IMR-90 (cell line): Measurements from ENCODE around the gene B3GNT5. TPM values are rescaled to one million over a fixed set of nuclear protein-coding genes. Genes with fewer than 3 reads are reported as not detected.

Experiments
- ATAC-seq: fragments of 200-7000 bp; cut with Tn5 transposase; 2 replicates; pipeline ENCODE4 v1.9.1; 2020; ENCODE audit warnings: low read depth, mild to moderate bottlenecking, moderate library complexity
- BruUV-seq: library from RNA; stranded (reverse); fragments of 400-500 nt; replicated peaks from 2 replicates; lab custom pipeline; 2021; lab: Mats Ljungman, UMichigan
- CTCF ChIA-PET: fragments of 300-600 bp; formaldehyde crosslinking; extraction: SDS; loops from one replicate; lab custom pipeline; 2021; ENCODE audit warnings: antibody characterized with exemption; lab: Yijun Ruan, JAX
- POLR2A ChIA-PET: fragments of 300-600 bp; sonication (Branson Sonifier 250); formaldehyde crosslinking; loops from one replicate; lab custom pipeline; 2022; ENCODE audit warnings: antibody characterized with exemption; ENCODE audit not compliant: unreplicated experiment; lab: Charles Lee
- DNase-seq: peaks from one replicate; pipeline ENCODE4 v3.0.0; 2013
- H2AFZ ChIP-seq: replicated peaks from 2 replicates; pipeline ENCODE3; 2013; ENCODE audit warnings: low read length, mild to moderate bottlenecking; ENCODE audit not compliant: poor library complexity
- H2AK5ac ChIP-seq: 2 replicates; pipeline ENCODE4 v1.6.1; 2013; ENCODE audit warnings: low read depth, low read length, inconsistent platforms
- H2AK9ac ChIP-seq: replicated peaks from 2 replicates; pipeline ENCODE3; 2013; ENCODE audit warnings: mild to moderate bottlenecking, low read depth, low read length, moderate library complexity; ENCODE audit not compliant: poor library complexity
- H2BK120ac ChIP-seq: 2 replicates; pipeline ENCODE4 v1.6.1; 2013; ENCODE audit warnings: low read depth, low read length, inconsistent platforms
- H2BK15ac ChIP-seq: 3 replicates; pipeline ENCODE4 v1.6.1; 2013; ENCODE audit warnings: low read depth, low read length, inconsistent platforms
- H2BK20ac ChIP-seq: 2 replicates; pipeline ENCODE4 v1.6.1; 2013; ENCODE audit warnings: low read depth, mild to moderate bottlenecking, inconsistent platforms, low read length, moderate library complexity
- H2BK5ac ChIP-seq: 2 replicates; pipeline ENCODE4 v1.6.1; 2013; ENCODE audit warnings: mild to moderate bottlenecking, low read depth, low read length, inconsistent platforms; ENCODE audit not compliant: poor library complexity, severe bottlenecking
- H3K14ac ChIP-seq: replicated peaks from 2 replicates; pipeline ENCODE4 v1.6.1; 2013; ENCODE audit warnings: low read depth, low read length, inconsistent platforms
- H3K18ac ChIP-seq: 2 replicates; pipeline ENCODE4 v1.6.1; 2013; ENCODE audit warnings: low read depth, low read length, control low read depth
- H3K23ac ChIP-seq: 2 replicates; pipeline ENCODE4 v1.6.1; 2013; ENCODE audit warnings: low read depth, low read length, inconsistent platforms
- H3K27ac ChIP-seq: 2 replicates; pipeline ENCODE4 v1.5.1; 2013; ENCODE audit warnings: mild to moderate bottlenecking, control low read depth, low read length; ENCODE audit not compliant: insufficient read depth
- H3K27me3 ChIP-seq: 2 replicates; pipeline ENCODE4 v1.6.1; 2013; ENCODE audit warnings: low read length; ENCODE audit not compliant: control insufficient read depth, insufficient read depth
- H3K36me3 ChIP-seq: 2 replicates; pipeline ENCODE4 v1.6.1; 2013; ENCODE audit warnings: low read length, mixed read lengths; ENCODE audit not compliant: control insufficient read depth, insufficient read depth
- H3K4ac ChIP-seq: 2 replicates; pipeline ENCODE4 v1.6.1; 2013; ENCODE audit warnings: low read depth, low read length, inconsistent platforms
- H3K4me1 ChIP-seq: 2 replicates; pipeline ENCODE4 v1.6.1; 2013; ENCODE audit warnings: low read length, mixed read lengths; ENCODE audit not compliant: control insufficient read depth, insufficient read depth
- H3K4me2 ChIP-seq: 2 replicates; pipeline ENCODE4 v1.6.1; 2013; ENCODE audit warnings: low read depth, mild to moderate bottlenecking, control low read depth, low read length, moderate library complexity
- H3K4me3 ChIP-seq: 2 replicates; pipeline ENCODE4 v1.5.1; 2013; ENCODE audit warnings: low read depth, mild to moderate bottlenecking, control low read depth, low read length, moderate library complexity; ENCODE audit not compliant: insufficient read depth
- H3K56ac ChIP-seq: 2 replicates; pipeline ENCODE4 v1.6.1; 2013; ENCODE audit warnings: low read length, inconsistent platforms; ENCODE audit not compliant: insufficient read depth; ENCODE audit errors: extremely low read depth
- H3K79me1 ChIP-seq, 2 experiments: 2 replicates each; pipeline ENCODE4 v1.6.1; 2013; ENCODE audit warnings: low read length in 2 of 2, inconsistent platforms in 1 of 2, low read depth in 1 of 2
- H3K9ac ChIP-seq: 2 replicates; pipeline ENCODE4 v1.6.1; 2013; ENCODE audit warnings: low read depth, low read length, control low read depth
- H3K9me1 ChIP-seq: 2 replicates; pipeline ENCODE4 v1.6.1; 2013; ENCODE audit warnings: low read length, inconsistent platforms; ENCODE audit not compliant: insufficient read depth
- H3K9me3 ChIP-seq: 2 replicates; pipeline ENCODE4 v1.6.1; 2013; ENCODE audit warnings: low read length; ENCODE audit not compliant: control insufficient read depth, insufficient read depth
- H4K20me1 ChIP-seq: 2 replicates; pipeline ENCODE4 v1.6.1; 2013; ENCODE audit warnings: low read length, inconsistent platforms; ENCODE audit not compliant: insufficient read depth
- H4K5ac ChIP-seq: 2 replicates; pipeline ENCODE4 v1.6.1; 2013; ENCODE audit warnings: mild to moderate bottlenecking, low read depth, low read length, control low read depth
- H4K8ac ChIP-seq, 2 experiments: 2 replicates each; pipeline ENCODE4 v1.6.1; 2013; ENCODE audit warnings: low read depth in 2 of 2, low read length in 2 of 2, control low read depth in 1 of 2, inconsistent platforms in 1 of 2
- H4K91ac ChIP-seq: 2 replicates; pipeline ENCODE4 v1.6.1; 2013; ENCODE audit warnings: low read depth, low read length, inconsistent platforms; ENCODE audit not compliant: insufficient read depth
- BHLHE40 ChIP-seq: fragments of 150-350 bp; IDR thresholded peaks from 2 replicates; pipeline ENCODE4 v1.6.1; 2016; ENCODE audit warnings: mild to moderate bottlenecking, low read depth, low read length
- CEBPB ChIP-seq: IDR thresholded peaks from 2 replicates; pipeline ENCODE4 v1.6.1; 2012; ENCODE audit warnings: low read depth, low read length, improper control_type of control experiment
- CHD1 ChIP-seq: IDR thresholded peaks from 2 replicates; pipeline ENCODE4 v1.6.1; 2012; ENCODE audit warnings: low read depth, low read length, improper control_type of control experiment
- FOS ChIP-seq: fragments of 150-350 bp; IDR thresholded peaks from 2 replicates; pipeline ENCODE4 v1.6.1; 2016; ENCODE audit warnings: low read depth, low read length
- MAFK ChIP-seq: IDR thresholded peaks from 2 replicates; pipeline ENCODE4 v1.6.1; 2012; ENCODE audit warnings: low read depth, low read length, improper control_type of control experiment
- MAZ ChIP-seq: IDR thresholded peaks from 2 replicates; pipeline ENCODE4 v1.6.1; 2012; ENCODE audit warnings: low read depth, mild to moderate bottlenecking, low read length, improper control_type of control experiment, moderate library complexity, borderline replicate concordance
- MXI1 ChIP-seq: IDR thresholded peaks from 2 replicates; pipeline ENCODE4 v1.6.1; 2012; ENCODE audit warnings: low read depth, mild to moderate bottlenecking, low read length, moderate library complexity, borderline replicate concordance
- NFE2L2 ChIP-seq: fragments of 150-350 bp; IDR thresholded peaks from 2 replicates; pipeline ENCODE4 v1.6.1; 2016; ENCODE audit warnings: low read depth, mild to moderate bottlenecking, low read length
- POLR2A ChIP-seq: IDR thresholded peaks from 2 replicates; pipeline ENCODE4 v1.6.1; 2012; ENCODE audit warnings: mild to moderate bottlenecking, low read depth, low read length
- RAD21 ChIP-seq: IDR thresholded peaks from 2 replicates; pipeline ENCODE4 v1.6.1; 2012; ENCODE audit warnings: low read length, improper control_type of control experiment
- RCOR1 ChIP-seq: IDR thresholded peaks from 2 replicates; pipeline ENCODE4 v1.6.1; 2012; ENCODE audit warnings: mild to moderate bottlenecking, low read length, improper control_type of control experiment; ENCODE audit not compliant: insufficient replicate concordance
- RFX5 ChIP-seq: IDR thresholded peaks from 2 replicates; pipeline ENCODE4 v1.8.0; 2012; ENCODE audit warnings: low read depth, mild to moderate bottlenecking, low read length, moderate library complexity
- SMC3 ChIP-seq: fragments of 150-350 bp; IDR thresholded peaks from 2 replicates; pipeline ENCODE4 v1.6.1; 2016; ENCODE audit warnings: low read depth, mild to moderate bottlenecking, antibody characterized with exemption, low read length, moderate library complexity
- USF2 ChIP-seq: fragments of 150-350 bp; IDR thresholded peaks from 2 replicates; pipeline ENCODE4 v1.6.1; 2017; ENCODE audit warnings: mild to moderate bottlenecking, antibody characterized with exemption, low read length, low read depth
- WGBS, 2 experiments: methylation state at CpG; one replicate each; pipeline versions ENCODE4 v1.1.5 to v1.1.7; 2013; ENCODE audit warnings: missing lambda C conversion rate in 2 of 2; ENCODE audit not compliant: insufficient read length in 1 of 2; ENCODE audit errors: extremely low coverage in 2 of 2; 5-methylcytosine and 5-hydroxymethylcytosine counted together
- dilution Hi-C: fragments of 300-500 bp; cut with HindIII; formaldehyde crosslinking; loops from one replicate; pipeline ENCODE4 v1.14.3; 2018; ENCODE audit warnings: low sequenced_read_pairs; ENCODE audit not compliant: unreplicated experiment
- in situ Hi-C: fragments of 300-500 bp; cut with MboI; formaldehyde crosslinking; loops from 3 replicates; pipeline ENCODE4 v1.14.3; 2019; ENCODE audit warnings: low sequenced_read_pairs, inconsistent platforms, mixed read lengths
- intact Hi-C: fragments of 100-400 bp; cut with micrococcal nuclease; formaldehyde crosslinking; loops from 2 replicates; pipeline ENCODE4 v1.10.0; 2022
- polyA plus RNA-seq, 3 experiments: library from polyadenylated mRNA; depleted of rRNA; stranded (reverse); fragments of >200 nt; gene quantifications; 2 replicates each; pipeline ENCODE4 v1.2.3, GENCODE V29; 2012; ENCODE audit warnings: low replicate concordance in 1 of 3
- total RNA-seq: library from RNA; depleted of rRNA; stranded (reverse); fragments of >200 nt; gene quantifications from 2 replicates; pipeline ENCODE4 v1.2.3, GENCODE V29; 2012
- TF ChIP-seq, protein P1 (sequence below): conservative IDR thresholded peaks from 2 replicates; pipeline ENCODE4 v1.5.1; 2012; ENCODE audit warnings: mild to moderate bottlenecking, low read depth, low read length, improper control_type of control experiment
- TF ChIP-seq, protein P2 (sequence below): fragments of 150-350 bp; IDR thresholded peaks from 2 replicates; pipeline ENCODE4 v1.6.1; 2016; ENCODE audit warnings: low read depth, mild to moderate bottlenecking, low read length, moderate library complexity, borderline replicate concordance

Gene B3GNT5
- total and polyA plus RNA-seq, 2 of the 4 experiments (the other 2 are of a cell fraction) = 1.6 to 3.4 TPM

- H4K5ac ChIP-seq = no peak overlapping the region
- no peak overlapping the region for H2BK120ac ChIP-seq
- H3K4me2 ChIP-seq = no peak overlapping the region
- in situ Hi-C loops (no loop called here), intact Hi-C loops (no loop called here), dilution Hi-C loops (no loop called here)
- no peak overlapping the region for H2AK9ac ChIP-seq
- H3K4ac ChIP-seq = no peak overlapping the region
- no peak overlapping the region for H3K14ac ChIP-seq
- no peaks in the 10 kb centered on the region for H3K9me1 ChIP-seq
- no peak overlapping the region for H4K91ac ChIP-seq
- H2BK15ac ChIP-seq = no peak overlapping the region
- DNase-seq (no peak), ATAC-seq (no peak)
- H4K8ac ChIP-seq = no peak overlapping the region
- H2AFZ ChIP-seq = no peak overlapping the region
- H3K79me1 ChIP-seq = no peaks in the 10 kb centered on the region
- no peak overlapping the region for H3K9ac ChIP-seq
- no peak overlapping the region for H3K4me3 ChIP-seq
- no peak overlapping the region for H2BK5ac ChIP-seq
- peaks cover 8% of the 10 kb centered on the region for H3K27me3 ChIP-seq
- ChIA-PET CTCF (no interaction called here), POLR2A (no interaction called here)
- H3K27ac ChIP-seq = no peak overlapping the region
- H3K4me1 ChIP-seq = no peaks in the 10 kb centered on the region
- H3K36me3 ChIP-seq = no peaks in the 10 kb centered on the region
- no peak overlapping the region for H2BK20ac ChIP-seq
- no peak overlapping the region for H2AK5ac ChIP-seq
- no peak overlapping the region for H3K18ac ChIP-seq
- H4K20me1 ChIP-seq = no peaks in the 10 kb centered on the region
- H3K9me3 ChIP-seq = peaks cover 7% of the 10 kb centered on the region
- no TSS peak for BruUV-seq
- no CpG with 5 or more reads among the region's 1 CpG for WGBS, 2 experiments
- H3K56ac ChIP-seq = no peak overlapping the region
- TF ChIP-seq USF2 (no peak), POLR2A (no peak), RFX5 (no peak), NFE2L2 (no peak), CEBPB (no peak), RAD21 (no peak), BHLHE40 (no peak), MAZ (no peak), CHD1 (no peak), MXI1 (no peak), MAFK (no peak), FOS (no peak), SMC3 (no peak), RCOR1 (no peak)
- TF ChIP-seq, protein P1, sequence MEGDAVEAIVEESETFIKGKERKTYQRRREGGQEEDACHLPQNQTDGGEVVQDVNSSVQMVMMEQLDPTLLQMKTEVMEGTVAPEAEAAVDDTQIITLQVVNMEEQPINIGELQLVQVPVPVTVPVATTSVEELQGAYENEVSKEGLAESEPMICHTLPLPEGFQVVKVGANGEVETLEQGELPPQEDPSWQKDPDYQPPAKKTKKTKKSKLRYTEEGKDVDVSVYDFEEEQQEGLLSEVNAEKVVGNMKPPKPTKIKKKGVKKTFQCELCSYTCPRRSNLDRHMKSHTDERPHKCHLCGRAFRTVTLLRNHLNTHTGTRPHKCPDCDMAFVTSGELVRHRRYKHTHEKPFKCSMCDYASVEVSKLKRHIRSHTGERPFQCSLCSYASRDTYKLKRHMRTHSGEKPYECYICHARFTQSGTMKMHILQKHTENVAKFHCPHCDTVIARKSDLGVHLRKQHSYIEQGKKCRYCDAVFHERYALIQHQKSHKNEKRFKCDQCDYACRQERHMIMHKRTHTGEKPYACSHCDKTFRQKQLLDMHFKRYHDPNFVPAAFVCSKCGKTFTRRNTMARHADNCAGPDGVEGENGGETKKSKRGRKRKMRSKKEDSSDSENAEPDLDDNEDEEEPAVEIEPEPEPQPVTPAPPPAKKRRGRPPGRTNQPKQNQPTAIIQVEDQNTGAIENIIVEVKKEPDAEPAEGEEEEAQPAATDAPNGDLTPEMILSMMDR = no peak
- TF ChIP-seq, protein P2, sequence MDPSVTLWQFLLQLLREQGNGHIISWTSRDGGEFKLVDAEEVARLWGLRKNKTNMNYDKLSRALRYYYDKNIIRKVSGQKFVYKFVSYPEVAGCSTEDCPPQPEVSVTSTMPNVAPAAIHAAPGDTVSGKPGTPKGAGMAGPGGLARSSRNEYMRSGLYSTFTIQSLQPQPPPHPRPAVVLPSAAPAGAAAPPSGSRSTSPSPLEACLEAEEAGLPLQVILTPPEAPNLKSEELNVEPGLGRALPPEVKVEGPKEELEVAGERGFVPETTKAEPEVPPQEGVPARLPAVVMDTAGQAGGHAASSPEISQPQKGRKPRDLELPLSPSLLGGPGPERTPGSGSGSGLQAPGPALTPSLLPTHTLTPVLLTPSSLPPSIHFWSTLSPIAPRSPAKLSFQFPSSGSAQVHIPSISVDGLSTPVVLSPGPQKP = no peak
- no peak overlapping the region for H3K23ac ChIP-seq
Observed at GRCh38 chr3:183242431-183242830, 10.6 kb upstream of the B3GNT5 start.
